Measurements from ENCODE around the gene CA9. TPM values are rescaled to one million over a fixed set of nuclear protein-coding genes. Genes with fewer than 3 reads are reported as not detected.

The CA9 gene
- total RNA-seq, 1 experiment from 2014 or later: not detected

GRCh38 chr9:35675732-35676392 lies 2.1 kb downstream of the CA9 start:
- no peak for DNase-seq (ENCODE audit: low read depth)

GRCh38 chr9:35679091-35679490 lies 5.4 kb downstream of the CA9 start:
- no peak for DNase-seq (ENCODE audit: low read depth)

DNA sequence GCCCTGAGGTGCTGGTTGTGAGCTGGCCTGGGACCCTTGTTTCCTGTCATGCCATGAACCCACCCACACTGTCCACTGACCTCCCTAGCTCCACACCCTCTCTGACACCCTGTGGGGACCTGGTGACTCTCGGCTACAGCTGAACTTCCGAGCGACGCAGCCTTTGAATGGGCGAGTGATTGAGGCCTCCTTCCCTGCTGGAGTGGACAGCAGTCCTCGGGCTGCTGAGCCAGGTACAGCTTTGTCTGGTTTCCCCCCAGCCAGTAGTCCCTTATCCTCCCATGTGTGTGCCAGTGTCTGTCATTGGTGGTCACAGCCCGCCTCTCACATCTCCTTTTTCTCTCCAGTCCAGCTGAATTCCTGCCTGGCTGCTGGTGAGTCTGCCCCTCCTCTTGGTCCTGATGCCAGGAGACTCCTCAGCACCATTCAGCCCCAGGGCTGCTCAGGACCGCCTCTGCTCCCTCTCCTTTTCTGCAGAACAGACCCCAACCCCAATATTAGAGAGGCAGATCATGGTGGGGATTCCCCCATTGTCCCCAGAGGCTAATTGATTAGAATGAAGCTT lies 6.1 kb downstream of the CA9 start:
- no peak for DNase-seq (ENCODE audit: low read depth)

DNA sequence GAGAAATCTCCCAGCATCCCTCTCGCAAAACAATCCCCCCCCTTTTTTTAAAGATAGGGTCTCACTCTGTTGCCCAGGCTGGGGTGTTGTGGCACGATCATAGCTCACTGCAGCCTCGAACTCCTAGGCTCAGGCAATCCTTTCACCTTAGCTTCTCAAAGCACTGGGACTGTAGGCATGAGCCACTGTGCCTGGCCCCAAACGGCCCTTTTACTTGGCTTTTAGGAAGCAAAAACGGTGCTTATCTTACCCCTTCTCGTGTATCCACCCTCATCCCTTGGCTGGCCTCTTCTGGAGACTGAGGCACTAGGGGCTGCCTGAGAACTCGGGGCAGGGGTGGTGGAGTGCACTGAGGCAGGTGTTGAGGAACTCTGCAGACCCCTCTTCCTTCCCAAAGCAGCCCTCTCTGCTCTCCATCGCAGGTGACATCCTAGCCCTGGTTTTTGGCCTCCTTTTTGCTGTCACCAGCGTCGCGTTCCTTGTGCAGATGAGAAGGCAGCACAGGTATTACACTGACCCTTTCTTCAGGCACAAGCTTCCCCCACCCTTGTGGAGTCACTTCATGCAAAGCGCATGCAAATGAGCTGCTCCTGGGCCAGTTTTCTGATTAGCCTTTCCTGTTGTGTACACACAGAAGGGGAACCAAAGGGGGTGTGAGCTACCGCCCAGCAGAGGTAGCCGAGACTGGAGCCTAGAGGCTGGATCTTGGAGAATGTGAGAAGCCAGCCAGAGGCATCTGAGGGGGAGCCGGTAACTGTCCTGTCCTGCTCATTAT lies 6.8 kb downstream of the CA9 start:
- peak; percentile 34 for DNase-seq (ENCODE audit: low read depth)

DNA sequence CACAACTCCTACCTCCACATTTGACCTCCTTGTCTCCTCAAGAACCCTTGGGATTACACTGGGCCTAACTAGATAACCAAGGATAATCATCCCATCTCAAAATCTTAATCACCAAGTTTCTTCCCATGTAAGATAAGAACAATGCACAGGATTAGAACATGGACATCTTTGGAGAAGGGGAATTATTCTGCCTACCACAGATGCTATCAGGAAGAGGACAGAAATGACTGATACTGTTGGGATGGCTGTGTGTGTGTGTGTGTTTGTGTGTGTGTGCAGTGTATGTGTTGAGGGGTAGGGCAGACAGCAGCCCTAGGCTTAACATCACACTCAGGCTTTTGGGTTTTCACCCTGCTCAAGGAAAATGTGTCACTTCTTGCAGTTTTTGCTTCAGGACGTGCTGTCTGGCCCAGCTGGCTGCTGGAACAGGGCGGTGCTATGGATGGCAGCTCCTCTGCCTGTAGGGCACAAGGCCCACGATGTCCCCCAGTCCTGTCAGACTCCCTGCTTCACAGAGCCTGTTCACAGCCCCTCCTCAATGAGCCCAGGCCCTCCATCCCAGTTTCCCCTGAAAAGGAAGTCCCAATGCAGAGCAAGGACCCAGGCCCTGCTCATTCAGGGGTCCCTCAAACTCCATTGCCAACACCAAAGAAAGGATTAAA lies 7.7 kb downstream of the CA9 start:
- no peak for DNase-seq (ENCODE audit: low read depth)

DNA sequence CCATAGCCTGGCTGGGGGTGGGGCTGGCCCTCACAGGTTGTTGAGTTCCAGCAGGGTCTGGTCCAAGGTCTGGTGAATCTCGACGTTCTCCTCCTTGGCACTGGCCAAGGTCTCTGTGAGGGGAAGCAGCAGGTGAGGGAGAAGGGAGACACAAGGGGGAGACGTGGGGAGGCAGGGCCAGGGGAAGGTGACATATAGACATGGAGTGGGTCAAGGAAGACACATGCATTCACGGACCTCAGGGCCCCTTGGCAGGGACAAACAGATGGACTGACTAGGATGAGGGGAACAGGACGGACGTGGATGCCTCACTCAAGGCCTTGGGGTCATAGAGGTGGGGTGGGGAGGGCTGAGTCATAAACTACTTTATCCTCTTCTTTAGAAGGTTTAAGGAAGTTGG lies 8.3 kb downstream of the CA9 start:
- DNase-seq (ENCODE audit: low read depth): no peak

DNA sequence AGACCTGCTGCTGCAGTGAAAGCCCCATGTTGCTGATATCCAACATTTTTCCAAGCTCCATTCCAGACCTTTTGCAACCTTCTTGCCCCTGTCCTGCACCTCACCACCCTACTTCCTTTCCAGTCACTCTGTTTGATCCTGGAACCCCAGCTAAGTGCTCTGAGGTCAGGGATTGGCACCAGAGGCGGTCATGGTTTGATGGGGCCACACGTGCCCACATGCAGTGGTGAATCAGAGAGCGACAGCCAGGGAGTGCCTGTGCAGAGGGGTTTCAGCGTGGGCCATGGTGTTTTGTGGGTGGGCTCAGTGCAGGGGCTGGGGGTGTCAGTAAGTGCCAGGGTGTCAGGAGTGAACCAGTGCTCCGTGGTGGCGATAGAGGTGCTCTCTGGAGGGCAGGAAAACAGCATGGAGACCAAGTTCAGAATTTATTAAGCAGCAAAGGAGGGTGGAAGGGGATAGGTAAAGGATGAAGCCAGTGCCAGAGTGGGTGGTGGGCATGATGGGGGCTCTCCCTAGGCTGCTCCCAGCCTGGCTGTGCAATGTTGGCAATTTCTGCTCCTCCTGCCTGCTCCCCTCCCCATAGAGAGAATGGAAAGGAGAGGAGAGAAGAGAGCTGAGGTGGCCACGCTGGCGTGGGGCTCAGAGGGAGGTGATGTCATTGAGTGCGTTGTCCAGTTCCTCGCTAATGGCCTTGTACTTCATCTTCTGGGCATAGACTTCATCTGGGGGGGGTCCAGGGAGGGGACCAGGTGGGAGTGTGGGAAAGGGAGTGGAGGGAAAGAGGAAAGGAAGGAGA lies 9.0 kb downstream of the CA9 start:
- no peak for DNase-seq (ENCODE audit: low read depth)

DNA sequence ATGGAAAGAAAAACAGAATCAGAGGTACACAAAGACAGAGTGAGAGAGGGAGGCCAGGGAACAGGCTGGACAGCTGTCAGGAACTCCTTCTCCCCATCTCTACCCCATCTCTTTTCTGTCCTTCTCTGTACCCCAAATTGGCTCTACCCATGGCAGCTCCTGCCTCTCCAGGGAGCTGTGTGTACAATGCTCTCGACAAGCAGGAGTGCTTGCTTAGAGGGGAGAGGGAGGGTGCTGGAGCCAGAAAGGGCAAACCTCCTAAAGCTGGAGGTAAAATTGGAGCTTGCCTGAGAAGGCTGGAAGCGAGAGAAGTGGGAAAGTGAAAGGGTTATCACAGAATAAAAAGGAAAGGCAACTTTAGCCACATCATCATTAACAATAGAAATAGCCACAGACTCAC lies 9.6 kb downstream of the CA9 start:
- no peak for DNase-seq (ENCODE audit: low read depth)

- DNase-seq (ENCODE audit: low read depth): no peak
Measured at GRCh38 chr9:35684921-35685320, 11.2 kb downstream of the CA9 start.

DNA sequence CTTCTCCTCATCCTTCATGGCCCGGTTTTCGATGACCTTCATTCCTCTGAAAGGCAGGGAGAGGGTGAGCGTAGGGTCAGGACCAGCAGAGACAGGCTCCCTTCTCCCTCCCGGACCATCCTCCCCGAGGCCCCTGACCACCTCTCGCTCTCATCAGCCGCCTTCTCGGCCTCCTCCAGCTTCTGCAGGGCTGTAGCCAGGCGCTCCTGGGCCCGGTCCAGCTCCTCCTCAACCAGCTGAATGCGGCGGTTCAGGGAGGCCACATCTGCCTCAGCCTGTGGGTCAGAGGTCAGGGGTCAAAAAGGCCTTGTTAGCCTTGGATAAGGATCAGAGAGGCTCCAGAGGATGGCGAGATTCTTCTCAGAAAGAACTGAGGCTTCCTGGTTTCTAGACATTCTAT lies 11.8 kb downstream of the CA9 start:
- DNase-seq (ENCODE audit: low read depth): no peak

- no peak for DNase-seq (ENCODE audit: low read depth)
Measured at GRCh38 chr9:35686222-35687203, 12.8 kb downstream of the CA9 start.

GRCh38 chr9:35687306-35687705 lies 13.6 kb downstream of the CA9 start:
- no peak for DNase-seq (ENCODE audit: low read depth)

- DNase-seq (ENCODE audit: low read depth): no peak
Measured at GRCh38 chr9:35687972-35688557, 14.3 kb downstream of the CA9 start.

- peak; percentile 87 for DNase-seq (ENCODE audit: low read depth)
Measured at GRCh38 chr9:35688558-35689541, 15.1 kb downstream of the CA9 start.

DNA sequence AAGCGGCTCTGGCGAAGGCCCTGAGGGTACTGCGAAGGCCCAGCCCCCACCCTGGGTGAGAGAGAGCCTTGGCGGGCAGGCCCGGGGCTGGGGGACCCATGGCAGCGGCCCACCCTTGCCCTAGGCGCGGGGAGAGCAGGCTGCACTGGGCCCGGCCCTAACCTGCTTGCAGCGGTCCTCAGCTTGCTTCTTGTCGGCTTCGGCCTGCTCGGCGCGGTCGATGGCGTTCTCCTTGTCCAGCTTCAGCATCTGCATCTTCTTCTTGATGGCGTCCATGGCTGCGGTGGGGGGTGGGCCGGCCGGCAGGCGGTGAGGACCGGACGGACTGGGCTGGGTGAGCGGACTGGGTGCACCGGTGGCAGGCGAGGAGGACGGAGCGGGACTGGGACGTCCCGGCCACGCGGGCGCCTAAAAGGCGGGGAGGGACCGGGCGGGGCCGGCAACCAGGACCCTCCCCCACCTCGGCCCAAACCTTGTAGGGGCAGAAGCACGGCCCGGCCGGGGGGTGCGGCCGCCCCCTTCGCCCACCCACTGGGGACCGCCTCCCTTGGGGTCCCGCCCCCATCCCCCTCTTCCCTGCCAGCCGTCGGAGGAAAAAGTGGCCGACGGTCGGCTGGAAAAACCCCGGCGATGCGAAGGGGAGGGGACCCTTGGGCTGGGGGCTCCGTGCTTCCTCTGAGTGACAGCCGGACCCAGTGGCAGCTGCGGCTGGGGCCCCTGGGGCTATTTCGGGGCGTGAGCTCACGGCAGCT lies 16.0 kb downstream of the CA9 start, which contains the start of gene TPM2:
Gene TPM2 (minus strand): TSS at position 384 of the 752 bp plus-strand sequence. CDS start 108 bp downstream, at position 276.
- peak; percentile 92 for DNase-seq (ENCODE audit: low read depth)

GRCh38 chr9:35690294-35690613 lies 16.5 kb downstream of the CA9 start:
- peak; percentile 58 for DNase-seq (ENCODE audit: low read depth)

DNA sequence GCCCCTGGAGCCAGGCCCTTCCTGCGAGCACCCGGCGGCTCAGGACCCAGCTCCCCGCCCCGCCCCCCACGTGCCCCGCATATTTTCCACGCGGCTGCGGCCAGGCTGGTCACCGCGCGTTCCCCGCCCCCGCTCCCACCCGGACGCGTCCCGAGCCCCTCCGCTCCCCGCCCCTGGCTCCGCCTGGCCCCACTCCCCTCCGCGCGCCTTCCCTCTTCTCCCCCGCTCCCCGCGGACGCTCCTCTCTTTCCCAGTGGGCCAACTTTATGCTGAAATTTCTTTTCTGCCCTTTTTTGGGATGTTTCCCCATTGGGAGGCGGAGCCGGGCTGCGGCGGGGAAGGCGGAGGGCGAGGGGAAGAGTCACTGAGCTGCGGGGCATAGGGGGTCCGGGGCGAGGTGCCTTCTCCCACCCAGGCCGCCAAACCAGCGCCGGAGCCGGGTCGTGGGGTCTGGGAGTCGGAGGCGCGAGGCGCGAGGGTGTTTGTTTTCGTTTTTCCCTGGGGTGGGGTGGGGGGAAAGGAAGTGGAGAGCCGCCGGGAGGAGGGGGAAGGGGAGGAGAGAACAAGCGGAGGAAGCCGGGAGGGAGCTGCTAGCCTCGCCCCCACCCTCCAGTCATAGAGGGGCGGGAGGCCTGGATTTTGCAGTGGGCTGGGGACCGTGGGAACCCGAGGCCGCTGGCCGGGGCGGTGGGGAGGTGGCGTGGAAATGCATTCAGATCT lies 17.0 kb downstream of the CA9 start:
- DNase-seq (ENCODE audit: low read depth): peak; percentile 81

DNA sequence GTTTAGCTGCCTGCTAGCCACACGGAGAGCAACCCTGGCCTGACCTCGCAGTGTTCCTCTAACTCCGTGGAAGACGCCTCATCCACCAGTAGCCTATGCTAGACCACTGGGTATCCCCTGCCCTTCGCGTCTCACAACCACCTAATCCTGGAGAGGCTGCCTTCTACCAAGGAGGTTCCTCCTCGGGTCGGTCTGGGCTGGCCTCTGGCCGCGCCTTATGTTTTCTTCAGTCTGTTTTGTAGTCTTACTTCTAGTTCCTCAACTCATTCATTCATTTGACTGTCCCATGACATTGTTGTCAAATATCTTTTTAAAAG lies 17.6 kb downstream of the CA9 start:
- no peak for DNase-seq (ENCODE audit: low read depth)

Data from Daoy (cell line).